ENCODE data around the gene MAN1A2. TPM values are rescaled to one million over a fixed set of nuclear protein-coding genes. Genes with fewer than 3 reads are reported as not detected.
A peak's percentile ranks its signal among the peaks of the same experiment; 100 is the strongest.

Gene MAN1A2
- total and polyA plus RNA-seq, 4 donors: 6.4 to 56.3 (median 25.3) TPM

DNA sequence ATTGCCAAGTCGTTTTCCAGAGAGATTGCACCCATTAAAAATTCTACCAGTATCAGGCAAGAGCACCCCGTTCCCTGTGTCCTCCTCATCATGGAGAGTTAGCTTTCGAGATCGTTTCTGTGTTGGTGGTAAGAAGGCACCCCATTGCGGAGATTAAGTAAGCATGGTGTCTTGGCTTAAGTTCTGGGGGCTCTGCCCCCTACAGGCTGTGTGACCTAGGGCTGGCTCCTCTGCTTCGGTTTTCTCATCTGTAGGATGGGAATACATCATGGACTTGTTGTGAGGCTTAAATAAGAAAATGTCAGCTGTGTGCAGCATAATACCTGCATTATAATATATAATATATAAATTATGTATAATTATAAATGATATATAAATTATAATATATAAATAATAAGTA is 201.8 kb downstream of the MAN1A2 start:
- Histone ChIP-seq H3K27me3 (ENCODE audit: control insufficient read depth in 3 of 3, insufficient read depth in 3 of 3, low read length in 2 of 3) (no peaks in the 10 kb centered on the region), H3K4me3 (no peak overlapping the region), H3K27ac (ENCODE audit: low read depth in 1 of 2, low read length in 1 of 2) (no peak overlapping the region), H3K36me3 (ENCODE audit: control insufficient read depth in 4 of 4, insufficient read depth in 4 of 4, low read length in 4 of 4) (no peaks in the 10 kb centered on the region), H3K9ac (ENCODE audit: insufficient read depth in 1 of 2, low read length in 2 of 2) (no peak overlapping the region), H3K4me1 (ENCODE audit: control insufficient read depth in 5 of 5, insufficient read depth in 5 of 5, low read length in 5 of 5) (peaks cover 0 to 9% (median 0%) of the 10 kb centered on the region in 5 donors), H3K9me3 (ENCODE audit: control insufficient read depth in 4 of 4, insufficient read depth in 3 of 4, low read length in 3 of 4) (no peaks in the 10 kb centered on the region)
- ATAC-seq (ENCODE audit: insufficient read depth, low FRiP score) (no peak), DNase-seq (no peak)
- 90 to 92% methylated on average over 6 of the region's 6 CpGs for WGBS, 2 donors
- TF ChIP-seq CTCF (IDR thresholded peaks at IDR 0.05; ENCODE audit: control extremely low read depth, extremely low read depth): no peak

DNA sequence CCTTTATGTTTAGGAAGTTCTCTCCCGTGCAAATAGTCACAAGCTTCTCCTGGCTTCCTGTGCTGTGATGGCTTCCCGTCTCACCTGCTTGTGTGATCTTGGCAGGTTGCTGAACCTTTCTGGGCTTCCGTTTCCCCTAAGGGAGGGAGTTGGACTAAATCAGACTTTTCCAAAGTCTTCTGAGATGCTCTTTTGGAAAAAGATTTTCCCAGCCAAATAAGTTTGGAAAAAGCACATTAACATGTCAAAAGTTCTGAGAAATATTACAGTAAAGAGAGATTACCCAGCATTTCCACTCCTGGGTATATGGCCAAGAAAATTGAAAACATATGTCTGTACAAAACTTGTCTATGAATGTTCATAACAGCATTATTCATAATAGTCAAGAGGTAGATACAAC is 202.6 kb downstream of the MAN1A2 start:
- Histone ChIP-seq H3K27ac (ENCODE audit: low read depth in 1 of 2, low read length in 1 of 2) (no peak overlapping the region), H3K9me3 (ENCODE audit: control insufficient read depth in 4 of 4, insufficient read depth in 3 of 4, low read length in 3 of 4) (no peaks in the 10 kb centered on the region), H3K27me3 (ENCODE audit: control insufficient read depth in 3 of 3, insufficient read depth in 3 of 3, low read length in 2 of 3) (no peaks in the 10 kb centered on the region), H3K36me3 (ENCODE audit: control insufficient read depth in 4 of 4, insufficient read depth in 4 of 4, low read length in 4 of 4) (no peaks in the 10 kb centered on the region), H3K4me1 (ENCODE audit: control insufficient read depth in 5 of 5, insufficient read depth in 5 of 5, low read length in 5 of 5) (peaks cover 0 to 9% (median 0%) of the 10 kb centered on the region in 5 donors), H3K4me3 (no peak overlapping the region), H3K9ac (ENCODE audit: insufficient read depth in 1 of 2, low read length in 2 of 2) (no peak overlapping the region)
- no peak for DNase-seq
- 33 to 44% methylated on average over 3 of the region's 3 CpGs for WGBS, 2 donors
- ATAC-seq (ENCODE audit: insufficient read depth, low FRiP score): no peak
- no peak for TF ChIP-seq CTCF (IDR thresholded peaks at IDR 0.05; ENCODE audit: control extremely low read depth, extremely low read depth)

DNA sequence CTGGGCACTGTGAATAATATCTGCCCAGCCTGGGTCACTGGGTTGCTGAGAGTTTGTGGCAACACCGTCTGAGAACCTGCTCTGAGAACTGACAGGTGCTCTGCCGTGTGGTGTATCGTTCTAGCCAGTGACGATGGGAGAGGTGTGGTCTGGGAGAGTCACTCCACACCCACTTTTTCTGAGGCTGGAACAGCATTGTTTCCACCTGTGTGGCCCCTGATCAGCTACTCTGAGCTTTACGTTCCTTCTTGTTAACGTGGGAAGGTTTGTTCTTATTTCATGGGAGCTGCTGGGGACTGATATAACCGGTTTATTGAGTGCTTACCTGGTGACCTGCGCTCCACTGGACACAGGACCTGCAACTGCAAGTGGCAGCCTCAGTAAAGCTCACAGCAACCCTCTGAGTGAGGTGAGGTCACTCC is 203.8 kb downstream of the MAN1A2 start:
- H3K4me1 ChIP-seq (ENCODE audit: control insufficient read depth in 5 of 5, insufficient read depth in 5 of 5, low read length in 5 of 5): peaks cover 0 to 13% (median 0%) of the 10 kb centered on the region in 5 donors
- H3K36me3 ChIP-seq (ENCODE audit: control insufficient read depth in 4 of 4, insufficient read depth in 4 of 4, low read length in 4 of 4): no peaks in the 10 kb centered on the region
- H3K27ac ChIP-seq (ENCODE audit: low read depth in 1 of 2, low read length in 1 of 2): peak overlapping the region in 1 of 2 donors; percentile 65
- H3K9ac ChIP-seq (ENCODE audit: insufficient read depth in 1 of 2, low read length in 2 of 2): no peak overlapping the region
- H3K9me3 ChIP-seq (ENCODE audit: control insufficient read depth in 4 of 4, insufficient read depth in 3 of 4, low read length in 3 of 4): no peaks in the 10 kb centered on the region
- H3K27me3 ChIP-seq (ENCODE audit: control insufficient read depth in 3 of 3, insufficient read depth in 3 of 3, low read length in 2 of 3): no peaks in the 10 kb centered on the region
- TF ChIP-seq CTCF (IDR thresholded peaks at IDR 0.05; ENCODE audit: control extremely low read depth, extremely low read depth): no peak
- H3K4me3 ChIP-seq: no peak overlapping the region
- DNase-seq: peak; percentile 28 to 51 (median 41)
- peak; percentile 78 for ATAC-seq (ENCODE audit: insufficient read depth, low FRiP score)
- WGBS, 2 donors: 62 to 79% methylated on average over 8 of the region's 8 CpGs

DNA sequence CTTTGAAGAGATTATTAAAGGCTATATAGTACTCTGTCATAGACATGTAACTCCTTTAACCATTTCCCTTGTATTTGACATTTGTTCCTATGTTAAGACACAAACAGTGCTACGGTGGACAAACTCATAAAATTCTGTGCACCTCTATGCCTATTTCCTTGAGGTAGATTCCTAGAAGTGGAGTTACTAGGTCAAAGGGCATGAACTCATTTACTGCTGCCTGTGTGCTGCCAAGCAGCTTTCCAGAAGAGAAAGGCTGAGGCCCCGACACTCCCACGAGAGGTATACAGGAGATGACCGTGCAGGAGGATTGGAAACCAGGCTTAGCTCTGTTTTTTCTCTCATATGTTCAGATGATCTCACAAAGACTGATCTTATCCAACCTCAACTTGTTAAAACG is 204.2 kb downstream of the MAN1A2 start:
- WGBS, 2 donors: 68 to 88% methylated on average over 5 of the region's 5 CpGs
- no peaks in the 10 kb centered on the region for H3K27me3 ChIP-seq (ENCODE audit: control insufficient read depth in 3 of 3, insufficient read depth in 3 of 3, low read length in 2 of 3)
- no peaks in the 10 kb centered on the region for H3K9me3 ChIP-seq (ENCODE audit: control insufficient read depth in 4 of 4, insufficient read depth in 3 of 4, low read length in 3 of 4)
- H3K4me1 ChIP-seq (ENCODE audit: control insufficient read depth in 5 of 5, insufficient read depth in 5 of 5, low read length in 5 of 5): peaks cover 0 to 13% (median 0%) of the 10 kb centered on the region in 5 donors
- DNase-seq (no peak), ATAC-seq (ENCODE audit: insufficient read depth, low FRiP score) (no peak)
- no peak overlapping the region for H3K4me3 ChIP-seq
- H3K36me3 ChIP-seq (ENCODE audit: control insufficient read depth in 4 of 4, insufficient read depth in 4 of 4, low read length in 4 of 4): no peaks in the 10 kb centered on the region
- H3K27ac ChIP-seq (ENCODE audit: low read depth in 1 of 2, low read length in 1 of 2): peak overlapping the region in 1 of 2 donors; percentile 37
- H3K9ac ChIP-seq (ENCODE audit: insufficient read depth in 1 of 2, low read length in 2 of 2): no peak overlapping the region
- no peak for TF ChIP-seq CTCF (IDR thresholded peaks at IDR 0.05; ENCODE audit: control extremely low read depth, extremely low read depth)

Data from lung (tissue), 12 donors.